Heart left ventricle (tissue), 16 donors: ENCODE data around the gene PPA2. TPM values are rescaled to one million over a fixed set of nuclear protein-coding genes. Genes with fewer than 3 reads are reported as not detected.

Source experiments
- ATAC-seq, 4 donors: fragments of 200-7000 bp; cut with Tn5 transposase; one replicate each; pipeline ENCODE4 v1.9.1; 2020 to 2022; ENCODE audit warnings: moderate library complexity in 4 of 4, mild to moderate bottlenecking in 3 of 4, moderate number of reproducible peaks in 1 of 4
- DNase-seq, 5 donors: peaks; one replicate each; pipeline ENCODE4 v3.0.0-alpha.2; 2020
- H3K27ac ChIP-seq, 12 donors: fragments of 200-600 bp; sonication (generic) in 4 of 12; one replicate each; pipeline versions ENCODE4 v1.5.0 to v1.8.0; 2016 to 2022; ENCODE audit warnings: mild to moderate bottlenecking in 2 of 12
- H3K27me3 ChIP-seq, 9 donors: fragments of 200-600 bp; sonication (generic) in 2 of 9; one replicate each; pipeline versions ENCODE4 v1.5.1 to v1.8.0; 2016 to 2022; ENCODE audit warnings: mild to moderate bottlenecking in 3 of 9
- H3K36me3 ChIP-seq, 9 donors: fragments of 200-600 bp; sonication (generic) in 2 of 9; one replicate each; pipeline versions ENCODE4 v1.5.0 to v1.8.0; 2018 to 2022; ENCODE audit warnings: mild to moderate bottlenecking in 2 of 9
- H3K4me1 ChIP-seq, 12 donors: fragments of 200-600 bp; sonication (generic) in 4 of 12; one replicate each; pipeline versions ENCODE4 v1.5.0 to v1.8.0; 2016 to 2022; ENCODE audit warnings: mild to moderate bottlenecking in 3 of 12
- H3K4me3 ChIP-seq, 12 donors: fragments of 200-600 bp; sonication (generic) in 4 of 12; one replicate each; pipeline versions ENCODE4 v1.5.0 to v1.8.0; 2017 to 2022; ENCODE audit warnings: mild to moderate bottlenecking in 9 of 12, moderate library complexity in 4 of 12
- H3K9me3 ChIP-seq, 12 donors: fragments of 200-600 bp; sonication (generic) in 4 of 12; one replicate each; pipeline versions ENCODE4 v1.5.0 to v1.8.0; 2016 to 2022; ENCODE audit warnings: mild to moderate bottlenecking in 1 of 12
- POLR2A ChIP-seq, 2 donors: fragments of 450-650 bp; IDR thresholded peaks; one replicate each; pipeline ENCODE4 v1.6.1; 2017; ENCODE audit warnings: antibody characterized with exemption in 2 of 2, mild to moderate bottlenecking in 2 of 2, moderate library complexity in 2 of 2
- WGBS, 4 donors: extraction: QIAGEN DNeasy Blood & Tissue Kit in 2 of 4; methylation state at CpG; one replicate each; pipeline versions ENCODE4 v1.1.5 to v1.1.7; 2013 to 2018; 5-methylcytosine and 5-hydroxymethylcytosine counted together
- intact Hi-C, 10 donors: fragments of 100-400 bp; cut with DNase I; formaldehyde crosslinking; loops; one replicate each; pipeline versions ENCODE4 v1.11.1 to v1.14.2; 2022
- polyA plus RNA-seq, 2 donors: library from polyadenylated mRNA; stranded (reverse); fragments of 200-250 nt; gene quantifications; one replicate each; pipeline ENCODE4 v1.2.3, GENCODE V29; 2013
- total RNA-seq, 9 donors: library from RNA; depleted of rRNA in 2 of 9; stranded (reverse); fragments of >200 nt in 2 of 9; fragmentation: NEBNext Ultra II Directional in 3 of 9; extraction: Animal tissue kit (Norgen Biotek cat#: 25700) in 3 of 9; gene quantifications; one replicate each; pipeline versions ENCODE4 v1.1.0 to v1.2.4, GENCODE V29; 2016 to 2023
- TF ChIP-seq, protein P1 (sequence below), 12 donors: fragments of 200-600 bp; sonication (generic) in 4 of 12; IDR thresholded peaks; one replicate each; pipeline versions ENCODE4 v1.5.0 to v1.8.0; 2018 to 2022; ENCODE audit warnings: antibody characterized with exemption in 12 of 12, mild to moderate bottlenecking in 5 of 12
- donor health status: ischemic (EF 13 %, LVEDD 7.1; RV severe dilation, severe dysfunction).
- donor health status: healthy with polysubstance abuse.
- donor health status: DM: no; HTN: yes; CAD: no.
- donor health status: DM: no; HTN: no; CAD: no.
- donor health status: ischemic (EF 25% LVEDD 6.9; RV normal size, moderate dysfunction).
- donor health status: ischemic (EF 25% LVEDD 5.7; RV mildly dilated, moderate dysfunction).
- donor health status: healthy.
- donor health status: DM: yes; HTN: yes; CAD: no.
- donor health status: ischemic (EF 35%, LVEDD 5.7; RV mildly dilated, moderate dysfunction).
- donor health status: nonischemic (EF 11% LVEDD 7.7; RV severe dilation, severe dysfunction).
- donor health status: DM: yes; HTN: yes; CAD: no.
- donor health status: PGD.
- donor health status: ischemic (EF 29% LVEDD 5.4; RV normal size, mild dysfunction).
- donor health status: nonischemic (EF 23%, LVEDD 6.1; RV moderate dilation, normal function).

Gene PPA2
- total and polyA plus RNA-seq, 11 donors, result 64.1 to 178 (median 87.6) TPM

DNA sequence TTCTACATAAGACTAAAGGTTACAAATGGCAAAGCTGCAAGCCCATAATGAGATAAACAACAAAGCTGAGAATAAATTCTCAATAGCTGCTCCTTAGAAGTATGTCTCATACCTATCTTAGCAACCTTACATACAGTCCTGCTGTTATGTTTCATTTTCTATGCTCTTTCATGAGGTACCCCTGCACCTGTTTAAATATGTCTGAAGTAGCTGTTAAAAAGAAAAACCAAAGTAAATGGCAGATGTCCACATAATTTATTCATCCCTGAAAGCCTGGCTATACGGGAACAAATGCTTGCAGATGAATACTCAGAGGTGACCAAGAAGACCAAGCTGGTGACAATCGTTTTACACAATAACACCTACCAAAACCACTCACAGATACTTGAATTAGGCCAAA lies 22.5 kb downstream of the PPA2 start:
- no peak for TF ChIP-seq POLR2A (IDR thresholded peaks at IDR 0.05)
- TF ChIP-seq, protein P1, sequence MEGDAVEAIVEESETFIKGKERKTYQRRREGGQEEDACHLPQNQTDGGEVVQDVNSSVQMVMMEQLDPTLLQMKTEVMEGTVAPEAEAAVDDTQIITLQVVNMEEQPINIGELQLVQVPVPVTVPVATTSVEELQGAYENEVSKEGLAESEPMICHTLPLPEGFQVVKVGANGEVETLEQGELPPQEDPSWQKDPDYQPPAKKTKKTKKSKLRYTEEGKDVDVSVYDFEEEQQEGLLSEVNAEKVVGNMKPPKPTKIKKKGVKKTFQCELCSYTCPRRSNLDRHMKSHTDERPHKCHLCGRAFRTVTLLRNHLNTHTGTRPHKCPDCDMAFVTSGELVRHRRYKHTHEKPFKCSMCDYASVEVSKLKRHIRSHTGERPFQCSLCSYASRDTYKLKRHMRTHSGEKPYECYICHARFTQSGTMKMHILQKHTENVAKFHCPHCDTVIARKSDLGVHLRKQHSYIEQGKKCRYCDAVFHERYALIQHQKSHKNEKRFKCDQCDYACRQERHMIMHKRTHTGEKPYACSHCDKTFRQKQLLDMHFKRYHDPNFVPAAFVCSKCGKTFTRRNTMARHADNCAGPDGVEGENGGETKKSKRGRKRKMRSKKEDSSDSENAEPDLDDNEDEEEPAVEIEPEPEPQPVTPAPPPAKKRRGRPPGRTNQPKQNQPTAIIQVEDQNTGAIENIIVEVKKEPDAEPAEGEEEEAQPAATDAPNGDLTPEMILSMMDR (IDR thresholded peaks at IDR 0.05), result no peak
- DNase-seq (no peak), ATAC-seq (no peak)
- Histone ChIP-seq H3K27me3 (no peaks in the 10 kb centered on the region), H3K4me3 (no peak overlapping the region), H3K9me3 (no peaks in the 10 kb centered on the region), H3K27ac (no peak overlapping the region), H3K4me1 (peaks cover 0 to 17% (median 9%) of the 10 kb centered on the region in 12 donors), H3K36me3 (peaks cover 0 to 66% (median 9%) of the 10 kb centered on the region in 9 donors)
- 91 to 97% (median 93%) methylated on average over 2 of the region's 2 CpGs for WGBS, 4 donors
- intact Hi-C loops, result loop anchor here in 1 of 10 donors (10.0 kb wide), 1 partner anchor 57 kb away; no protein-coding TSS in a partner anchor

DNA sequence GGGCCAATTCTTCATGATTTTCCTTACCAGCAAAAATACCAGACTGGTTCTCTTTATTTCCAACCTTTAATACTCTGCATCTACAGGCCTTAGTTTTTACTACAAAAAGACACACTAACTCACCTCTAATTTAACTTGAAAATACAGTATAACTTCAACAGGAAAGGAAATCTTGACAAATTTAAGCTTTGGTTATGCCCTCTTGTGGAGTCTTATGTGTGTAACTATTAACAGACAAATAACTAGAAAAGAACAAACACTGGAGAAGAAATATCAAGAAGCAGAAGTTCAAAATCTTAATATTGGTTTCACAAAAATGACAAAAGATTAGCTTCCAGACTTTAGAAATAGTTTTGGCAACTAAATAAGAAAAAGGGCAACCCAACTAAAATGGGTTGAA lies 33.0 kb downstream of the PPA2 start:
- TF ChIP-seq POLR2A (IDR thresholded peaks at IDR 0.05), result no peak
- TF ChIP-seq, protein P1 (IDR thresholded peaks at IDR 0.05), result no peak
- Histone ChIP-seq H3K9me3 (peaks cover 0 to 16% (median 0%) of the 10 kb centered on the region in 12 donors), H3K4me3 (no peak overlapping the region), H3K27me3 (no peaks in the 10 kb centered on the region), H3K27ac (no peak overlapping the region), H3K4me1 (no peaks in the 10 kb centered on the region), H3K36me3 (peaks cover 0 to 84% (median 65%) of the 10 kb centered on the region in 9 donors)
- intact Hi-C loops, result no loop called here
- ATAC-seq (no peak), DNase-seq (no peak)

DNA sequence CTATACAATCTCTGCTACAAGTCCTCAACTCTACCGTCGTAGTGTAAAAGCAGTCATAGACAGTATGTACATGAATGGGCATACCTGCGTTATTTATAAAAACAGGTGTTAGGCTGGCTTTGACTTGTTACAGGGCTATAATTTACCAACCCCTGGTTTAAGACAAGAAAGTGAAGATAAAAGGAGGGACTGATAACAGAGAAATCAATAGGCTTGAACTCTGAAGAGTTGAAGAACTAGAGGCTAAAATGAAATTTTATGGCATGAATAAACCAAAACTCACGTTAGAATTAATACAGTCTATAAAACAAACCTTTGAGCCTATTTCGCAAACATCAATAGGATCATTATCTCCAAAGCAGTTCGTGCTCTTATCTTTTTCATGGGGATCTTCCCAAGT lies 36.2 kb downstream of the PPA2 start:
- intact Hi-C loops, result no loop called here
- H3K4me3 ChIP-seq, result no peak overlapping the region
- TF ChIP-seq, protein P1 (IDR thresholded peaks at IDR 0.05), result no peak
- TF ChIP-seq POLR2A (IDR thresholded peaks at IDR 0.05), result no peak
- H3K9me3 ChIP-seq, result peaks cover 0 to 24% (median 0%) of the 10 kb centered on the region in 12 donors
- no peaks in the 10 kb centered on the region for H3K27me3 ChIP-seq
- WGBS, 4 donors, result 92 to 95% (median 93%) methylated on average over 6 of the region's 6 CpGs
- no peak for DNase-seq
- no peaks in the 10 kb centered on the region for H3K4me1 ChIP-seq
- H3K36me3 ChIP-seq, result peaks cover 0 to 86% (median 57%) of the 10 kb centered on the region in 9 donors
- H3K27ac ChIP-seq, result no peak overlapping the region
- ATAC-seq, result no peak

DNA sequence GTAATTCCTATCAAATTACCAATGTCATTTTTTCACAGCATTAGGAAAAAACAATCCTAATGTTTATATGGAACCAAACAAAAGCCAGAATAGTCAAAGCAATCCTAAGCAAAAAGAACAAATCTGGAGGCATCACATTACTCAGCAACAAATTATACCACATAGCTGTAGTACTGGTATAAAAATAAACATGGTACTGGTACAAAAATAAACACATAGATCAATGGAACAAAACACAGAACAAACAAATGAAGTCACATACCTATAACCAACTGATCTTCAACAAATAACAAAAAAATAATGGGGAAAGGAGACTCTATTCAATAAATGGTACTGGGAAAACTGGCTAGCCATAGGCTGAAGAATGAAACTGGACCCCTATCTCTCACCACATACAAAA lies 37.4 kb downstream of the PPA2 start:
- Histone ChIP-seq H3K9me3 (peaks cover 0 to 18% (median 0%) of the 10 kb centered on the region in 12 donors), H3K4me1 (no peaks in the 10 kb centered on the region), H3K27ac (no peak overlapping the region), H3K4me3 (no peak overlapping the region), H3K27me3 (no peaks in the 10 kb centered on the region), H3K36me3 (peaks cover 0 to 87% (median 56%) of the 10 kb centered on the region in 9 donors)
- TF ChIP-seq POLR2A (IDR thresholded peaks at IDR 0.05), result no peak
- TF ChIP-seq, protein P1 (IDR thresholded peaks at IDR 0.05), result no peak
- ATAC-seq (no peak), DNase-seq (no peak)
- intact Hi-C loops, result no loop called here
